DMS79 (cell line): ENCODE measurements around the gene POP5.
A peak's percentile ranks its signal among the peaks of the same experiment; 100 is the strongest.
"Not testable (repeated sequence)": the region's sequence is repeated elsewhere in the genome, so short reads cannot be mapped to it uniquely, and the experiment has no call there.

ENCODE experiments used
- DNase-seq: peaks from one replicate; lab custom pipeline; 2025; lab: John Stamatoyannopoulos, UW

Gene POP5

DNA sequence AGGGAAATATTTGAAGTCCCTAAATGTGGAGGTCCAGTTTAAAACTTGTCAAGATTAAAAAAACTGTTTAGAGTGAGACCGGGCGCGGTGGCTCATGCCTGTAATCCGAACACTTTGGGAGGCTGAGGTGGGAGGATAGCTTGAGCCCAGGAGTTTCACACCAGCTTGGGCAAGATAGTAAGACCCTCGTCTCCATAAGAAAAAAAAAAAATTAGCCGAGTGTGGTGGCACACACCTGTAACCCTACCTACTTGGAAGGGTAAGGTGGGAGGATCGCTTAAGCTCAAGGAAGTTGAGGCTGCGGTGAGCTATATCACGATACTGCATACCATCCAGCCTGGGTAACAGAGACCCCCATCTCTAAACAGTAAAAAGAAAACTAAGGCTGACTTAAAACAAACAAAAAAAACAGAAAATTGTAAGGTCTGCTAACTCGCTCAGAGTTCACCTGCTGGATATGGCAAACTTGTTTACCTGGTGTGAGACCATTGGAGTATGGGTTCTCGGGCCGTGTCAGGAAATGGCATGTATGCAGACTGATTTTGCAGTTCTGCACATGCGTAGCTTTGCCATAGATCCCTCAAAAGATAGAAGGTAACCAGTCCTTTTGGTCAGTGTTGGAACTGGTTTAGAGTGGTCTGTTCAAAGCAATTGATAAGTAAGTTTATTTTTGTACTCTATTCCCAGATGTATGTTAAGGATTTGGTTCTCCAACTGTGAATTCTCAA lies 45.0 kb downstream of the POP5 start:
- no peak for DNase-seq

DNA sequence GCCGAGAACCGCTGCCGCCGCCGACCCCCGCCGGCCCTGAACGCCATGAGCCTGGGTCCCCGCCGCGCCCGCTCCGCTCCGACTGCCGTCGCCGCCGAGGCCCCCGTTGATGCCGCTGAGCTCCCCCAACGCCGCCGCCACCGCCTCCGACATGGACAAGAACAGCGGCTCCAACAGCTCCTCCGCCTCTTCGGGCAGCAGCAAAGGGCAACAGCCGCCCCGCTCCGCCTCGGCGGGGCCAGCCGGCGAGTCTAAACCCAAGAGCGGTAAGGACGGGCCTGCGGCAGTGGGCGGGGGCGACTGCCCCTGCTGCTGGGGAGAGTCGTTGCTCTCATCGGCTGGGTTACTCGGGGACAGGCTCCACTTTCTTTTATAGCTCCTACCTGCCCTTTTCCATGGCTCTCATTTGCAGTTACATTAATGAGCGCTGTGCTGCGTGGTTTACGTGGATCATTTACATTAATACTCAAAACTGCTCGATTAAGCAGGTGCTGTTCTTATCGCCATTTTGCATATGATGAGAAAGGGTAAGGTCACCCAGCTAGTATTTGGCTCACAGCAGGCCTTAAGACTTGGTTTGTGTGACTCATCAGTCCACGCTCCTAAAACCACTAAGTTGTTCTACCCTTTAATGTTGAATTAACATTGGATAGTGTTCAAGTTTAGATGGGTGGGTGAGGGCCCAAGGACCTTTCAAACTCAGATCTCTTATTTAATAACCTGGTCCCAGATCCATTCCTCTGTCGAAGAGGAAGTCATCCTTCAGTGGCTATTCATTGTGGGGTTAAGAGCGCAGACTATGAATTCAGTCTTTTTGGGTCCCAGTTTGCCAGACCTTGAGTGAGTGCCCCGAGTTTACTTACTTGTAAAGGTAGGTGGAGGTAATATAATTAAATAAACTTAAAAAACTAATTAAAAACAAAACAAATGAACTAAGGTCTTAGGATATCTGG lies 46.2 kb downstream of the POP5 start:
- no peak for DNase-seq

DNA sequence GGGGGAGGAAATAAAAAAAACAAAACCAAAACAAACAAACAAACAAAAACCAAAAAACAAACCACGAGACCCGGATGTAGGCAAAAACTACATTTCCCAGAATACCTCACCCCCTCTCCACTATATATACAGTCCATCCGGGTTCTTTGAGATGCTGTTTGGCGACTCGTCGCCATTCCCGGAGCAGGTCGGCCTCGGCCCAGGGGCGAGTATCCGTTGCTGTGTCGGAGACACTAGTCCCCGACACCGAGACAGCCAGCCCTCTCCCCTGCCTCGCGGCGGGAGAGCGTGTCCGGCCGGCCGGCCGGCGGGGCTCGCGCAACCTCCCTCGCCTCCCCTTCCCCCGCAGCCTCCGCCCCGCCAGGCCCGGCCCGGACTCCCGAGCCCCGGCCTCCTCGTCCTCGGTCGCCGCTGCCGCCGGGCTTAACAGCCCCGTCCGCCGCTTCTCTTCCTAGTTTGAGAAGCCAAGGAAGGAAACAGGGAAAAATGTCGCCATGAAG lies 46.9 kb downstream of the POP5 start, which contains the start of gene RNF10:
Gene RNF10, plus strand, starts transcription at position 154 of the 500 bp plus-strand sequence. CDS start 456 bp downstream, outside the sequence.
- peak; percentile 80 for DNase-seq

DNA sequence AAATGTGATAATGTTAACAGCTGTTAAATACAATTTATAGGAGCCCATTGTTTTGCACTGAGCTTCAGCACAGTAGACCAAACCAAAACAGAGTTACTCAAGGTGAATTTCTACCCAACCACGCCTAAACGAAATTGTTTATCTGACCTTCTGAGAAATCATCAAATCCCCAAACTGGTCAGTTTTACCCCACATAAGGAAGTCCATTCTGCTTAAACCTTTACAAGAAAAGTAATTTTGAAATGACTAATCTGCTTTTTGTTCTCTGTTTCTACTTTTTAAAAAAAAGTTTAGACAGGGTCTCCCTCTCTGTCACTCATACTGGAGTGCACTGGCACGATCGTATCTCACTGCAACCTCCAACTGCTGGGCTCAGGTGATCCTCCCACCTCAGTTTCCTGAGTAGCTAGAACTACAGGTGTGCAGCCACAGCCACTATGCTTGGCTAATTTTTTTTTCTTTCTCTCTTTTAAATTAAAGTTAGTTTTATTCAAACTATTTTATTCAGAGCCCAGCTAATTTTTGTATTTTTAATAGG lies 48.4 kb downstream of the POP5 start:
- no peak for DNase-seq

DNA sequence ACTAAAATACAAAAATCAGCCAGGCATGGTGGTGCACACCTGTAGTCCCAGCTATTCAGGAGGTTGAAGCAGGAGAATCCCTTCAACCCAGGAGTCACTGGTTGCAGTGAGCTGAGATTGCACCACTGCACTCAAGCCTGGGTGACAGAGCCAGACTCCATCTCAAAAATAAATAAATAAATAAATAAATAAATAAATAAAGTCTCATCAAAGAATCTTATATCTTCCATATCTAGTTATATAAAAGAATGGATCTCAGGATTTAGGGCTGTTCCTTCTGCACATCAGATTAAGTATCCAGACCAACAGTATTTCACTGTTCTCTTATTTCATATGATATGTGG lies 50.8 kb downstream of the POP5 start:
- not testable (repeated sequence) for DNase-seq

DNA sequence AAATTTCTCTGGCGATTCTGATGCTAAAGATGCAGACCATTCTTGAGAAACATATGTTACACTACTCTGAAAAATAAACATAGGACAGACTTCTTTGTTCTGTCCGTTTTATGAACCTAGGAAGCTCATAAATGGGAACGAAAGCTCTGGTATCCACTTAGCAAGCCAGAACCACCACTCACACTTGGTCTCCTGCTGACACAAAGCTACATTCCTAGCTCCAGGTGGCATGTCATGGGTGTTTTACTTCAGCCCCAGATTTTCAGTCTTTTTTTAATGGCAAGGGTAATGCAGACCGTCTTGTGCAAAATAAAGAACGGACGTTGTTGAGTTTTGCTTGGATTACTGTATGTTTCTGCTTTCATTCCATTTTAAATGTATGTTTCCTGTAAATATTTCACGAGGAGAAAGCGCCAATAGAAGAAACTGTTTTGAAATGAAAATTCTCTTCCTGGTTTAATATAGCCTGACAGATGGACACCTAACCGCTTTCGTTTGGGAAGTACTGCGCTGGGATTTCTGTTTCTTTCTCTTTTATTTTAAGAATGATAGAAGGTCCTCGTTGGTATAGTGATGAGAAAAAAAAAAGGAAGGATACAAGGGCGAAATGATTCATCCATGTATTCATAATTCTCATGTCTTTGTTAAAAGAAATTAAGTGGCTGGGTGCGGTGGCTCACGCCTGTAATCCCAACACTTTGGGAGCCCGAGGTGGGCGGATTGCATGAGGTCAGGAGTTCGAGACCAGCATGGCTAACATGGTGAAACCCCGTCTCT lies 51.4 kb downstream of the POP5 start:
- DNase-seq: peak; percentile 61

DNA sequence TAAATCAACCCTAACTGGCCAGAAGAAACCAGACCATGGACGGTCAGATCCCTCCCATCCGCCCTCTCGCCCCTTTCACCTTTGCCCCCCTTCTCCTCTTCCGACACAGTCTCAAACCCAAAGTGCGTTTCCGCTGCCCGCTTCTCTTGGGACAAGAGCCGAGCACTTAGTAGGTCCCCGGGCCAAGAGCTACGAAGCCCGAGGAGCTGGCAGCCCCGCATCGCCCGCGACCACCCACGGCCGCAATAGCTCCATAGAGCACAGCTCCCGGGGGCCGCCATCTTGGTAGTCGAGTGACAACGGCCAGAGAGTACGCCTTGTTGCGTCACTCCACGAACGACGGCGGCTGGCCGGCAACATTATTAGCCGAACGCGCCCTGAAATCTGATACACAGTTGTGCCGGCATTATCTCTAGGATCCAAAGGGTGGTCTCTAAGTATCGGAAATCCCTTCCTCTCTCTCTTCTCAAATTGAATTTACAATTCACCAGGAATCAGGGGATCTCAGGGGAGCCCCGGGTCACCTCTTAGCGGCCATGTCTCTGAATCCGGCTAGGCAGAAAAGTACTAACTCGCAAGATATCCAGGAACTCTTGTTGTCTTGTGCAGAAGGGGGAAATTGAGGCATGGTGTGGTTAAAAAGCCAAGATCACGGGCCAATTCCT lies 52.2 kb downstream of the POP5 start, which contains the start of gene COQ5:
Gene COQ5, minus strand, starts transcription at position 298 of the 665 bp plus-strand sequence. Its CDS starts 17 bp downstream, at position 281.
- DNase-seq: peak; percentile 84
